Sigmoid colon (tissue), 4 donors: Measurements from ENCODE around the gene BMP8B.
"Not testable (repeated sequence)": the region's sequence is repeated elsewhere in the genome, so short reads cannot be mapped to it uniquely, and the experiment has no call there.

ENCODE experiments used
- EP300 ChIP-seq, 4 donors: sonication (generic); formaldehyde crosslinking; IDR thresholded peaks; one replicate each; pipeline ENCODE4 v1.6.1; 2017; ENCODE audit warnings: antibody characterized with exemption in 4 of 4
- POLR2A ChIP-seq, 2 donors: fragments of 450-650 bp; IDR thresholded peaks; one replicate each; pipeline ENCODE4 v1.6.1; 2016; ENCODE audit warnings: antibody characterized with exemption in 2 of 2, mild to moderate bottlenecking in 2 of 2, moderate library complexity in 2 of 2
- POLR2AphosphoS5 ChIP-seq, 4 donors: sonication (generic); formaldehyde crosslinking; IDR thresholded peaks; one replicate each; pipeline ENCODE4 v1.6.1; 2017; ENCODE audit warnings: antibody characterized with exemption in 4 of 4
- TF ChIP-seq, protein P1 (sequence below), 4 experiments: fragments of 450-650 bp in 3 of 4; fragments of 200-600 bp in 1 of 4; IDR thresholded peaks; one replicate each; pipeline ENCODE4 v1.5.1; 2016 to 2019; ENCODE audit warnings: antibody characterized with exemption in 4 of 4, mild to moderate bottlenecking in 3 of 4, moderate library complexity in 2 of 4

DNA sequence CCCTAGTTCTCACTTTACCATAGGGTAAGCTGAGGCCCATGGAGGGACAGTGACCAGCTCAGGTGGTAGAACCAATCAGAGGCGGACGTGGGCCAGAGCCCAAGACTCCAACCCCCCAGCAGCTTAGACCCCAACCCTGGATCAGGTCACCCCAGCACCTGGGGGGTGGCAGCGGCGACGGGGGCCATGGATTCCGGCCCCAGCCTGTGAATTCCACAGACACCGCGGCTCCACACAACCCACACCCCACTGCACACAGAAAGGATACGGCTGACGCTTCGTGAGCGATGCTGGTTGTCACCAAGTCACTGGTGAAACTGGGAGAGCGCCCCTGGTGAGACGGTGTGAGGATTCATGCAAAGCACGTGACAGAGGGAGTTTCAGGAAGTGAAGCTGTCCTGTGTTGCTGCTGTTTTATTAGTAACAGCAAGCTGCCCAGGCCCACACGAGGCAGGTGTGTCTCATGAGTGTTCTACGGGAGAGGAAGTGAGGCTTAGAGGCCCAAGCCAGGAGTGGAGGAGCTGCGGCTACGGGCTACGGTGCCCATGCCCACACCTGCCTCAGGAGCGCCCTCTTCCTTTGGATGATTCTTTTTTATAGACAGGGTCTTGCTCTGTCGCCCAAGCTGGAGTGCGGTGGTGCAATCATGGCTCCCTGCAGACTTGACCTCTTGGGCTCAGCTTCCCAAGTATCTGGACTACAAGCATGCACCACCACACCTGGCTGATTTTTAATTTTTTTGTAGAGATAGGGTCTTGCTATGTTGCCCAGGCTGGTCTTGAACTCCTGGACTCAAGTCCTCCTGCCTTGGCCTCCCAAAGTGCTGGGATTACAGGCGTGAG is 28.6 kb upstream of the BMP8B start:
- TF ChIP-seq, protein P1, sequence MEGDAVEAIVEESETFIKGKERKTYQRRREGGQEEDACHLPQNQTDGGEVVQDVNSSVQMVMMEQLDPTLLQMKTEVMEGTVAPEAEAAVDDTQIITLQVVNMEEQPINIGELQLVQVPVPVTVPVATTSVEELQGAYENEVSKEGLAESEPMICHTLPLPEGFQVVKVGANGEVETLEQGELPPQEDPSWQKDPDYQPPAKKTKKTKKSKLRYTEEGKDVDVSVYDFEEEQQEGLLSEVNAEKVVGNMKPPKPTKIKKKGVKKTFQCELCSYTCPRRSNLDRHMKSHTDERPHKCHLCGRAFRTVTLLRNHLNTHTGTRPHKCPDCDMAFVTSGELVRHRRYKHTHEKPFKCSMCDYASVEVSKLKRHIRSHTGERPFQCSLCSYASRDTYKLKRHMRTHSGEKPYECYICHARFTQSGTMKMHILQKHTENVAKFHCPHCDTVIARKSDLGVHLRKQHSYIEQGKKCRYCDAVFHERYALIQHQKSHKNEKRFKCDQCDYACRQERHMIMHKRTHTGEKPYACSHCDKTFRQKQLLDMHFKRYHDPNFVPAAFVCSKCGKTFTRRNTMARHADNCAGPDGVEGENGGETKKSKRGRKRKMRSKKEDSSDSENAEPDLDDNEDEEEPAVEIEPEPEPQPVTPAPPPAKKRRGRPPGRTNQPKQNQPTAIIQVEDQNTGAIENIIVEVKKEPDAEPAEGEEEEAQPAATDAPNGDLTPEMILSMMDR (IDR thresholded peaks at IDR 0.05) = not testable (repeated sequence)
- TF ChIP-seq POLR2AphosphoS5, EP300, POLR2A (IDR thresholded peaks at IDR 0.05): not testable (repeated sequence)
